GM23248 (cell line): Measurements from ENCODE around the gene IVL. TPM values are rescaled to one million over a fixed set of nuclear protein-coding genes. Genes with fewer than 3 reads are reported as not detected.

Source experiments
- DNase-seq: peaks from one replicate; pipeline ENCODE4 v3.0.0-alpha.2; 2015
- H2AFZ ChIP-seq: fragments of 200-600 bp; sonication (generic); 2 replicates; pipeline ENCODE4 v1.6.1; 2016; ENCODE audit warnings: antibody characterized with exemption
- H3F3A ChIP-seq: fragments of 200-600 bp; sonication (generic); 2 replicates; pipeline ENCODE4 v1.6.1; 2016; ENCODE audit warnings: mild to moderate bottlenecking, antibody characterized with exemption, mixed run types; ENCODE audit not compliant: insufficient read depth
- H3K27ac ChIP-seq: fragments of 200-600 bp; sonication (generic); 2 replicates; pipeline ENCODE4 v1.5.1; 2016; ENCODE audit warnings: mild to moderate bottlenecking
- H3K27me3 ChIP-seq: fragments of 200-600 bp; sonication (generic); replicated peaks from 2 replicates; pipeline ENCODE4 v1.6.1; 2016; ENCODE audit warnings: mild to moderate bottlenecking; ENCODE audit not compliant: insufficient read depth
- H3K36me3 ChIP-seq: fragments of 200-600 bp; sonication (generic); 2 replicates; pipeline ENCODE4 v1.6.1; 2016; ENCODE audit warnings: low read depth, mild to moderate bottlenecking
- H3K4me1 ChIP-seq: fragments of 200-600 bp; sonication (generic); 2 replicates; pipeline ENCODE4 v1.6.1; 2016; ENCODE audit warnings: mild to moderate bottlenecking; ENCODE audit not compliant: insufficient read depth
- H3K4me2 ChIP-seq: fragments of 200-600 bp; sonication (generic); one replicate; pipeline ENCODE4 v1.6.1; 2016; ENCODE audit warnings: mild to moderate bottlenecking; ENCODE audit not compliant: unreplicated experiment
- H3K4me3 ChIP-seq: fragments of 200-600 bp; sonication (generic); 2 replicates; pipeline ENCODE4 v1.5.1; 2016; ENCODE audit warnings: mild to moderate bottlenecking
- H3K79me2 ChIP-seq: fragments of 200-600 bp; sonication (generic); 2 replicates; pipeline ENCODE4 v1.6.1; 2016; ENCODE audit warnings: mild to moderate bottlenecking; ENCODE audit not compliant: insufficient read depth
- H3K9ac ChIP-seq: fragments of 200-600 bp; sonication (generic); 2 replicates; pipeline ENCODE4 v1.6.1; 2016; ENCODE audit warnings: mild to moderate bottlenecking
- H3K9me2 ChIP-seq: fragments of 200-600 bp; sonication (generic); 2 replicates; pipeline ENCODE4 v1.6.1; 2016; ENCODE audit warnings: mixed run types, mild to moderate bottlenecking, moderate library complexity; ENCODE audit not compliant: insufficient read depth
- H3K9me3 ChIP-seq: fragments of 200-600 bp; sonication (generic); one replicate; pipeline ENCODE4 v1.6.1; 2017; ENCODE audit warnings: low read depth
- H4K20me1 ChIP-seq: fragments of 200-600 bp; sonication (generic); 2 replicates; pipeline ENCODE4 v1.6.0; 2016; ENCODE audit not compliant: insufficient read depth
- EZH2 ChIP-seq: fragments of 200-600 bp; sonication (generic); IDR thresholded peaks from 2 replicates; pipeline ENCODE4 v1.6.1; 2018; ENCODE audit warnings: antibody characterized with exemption, mild to moderate bottlenecking; ENCODE audit not compliant: insufficient read depth, poor library complexity, severe bottlenecking
- EZH2phosphoT487 ChIP-seq: fragments of 200-600 bp; sonication (generic); IDR thresholded peaks from 2 replicates; pipeline ENCODE4 v1.6.1; 2018; ENCODE audit warnings: antibody characterized with exemption, moderate library complexity, mild to moderate bottlenecking, low read depth; ENCODE audit not compliant: insufficient read depth
- WGBS, 2 experiments: methylation state at CpG; one replicate each; pipeline ENCODE4 v1.1.6; 2015 to 2017; ENCODE audit warnings: low lambda C conversion rate in 2 of 2, low coverage in 1 of 2; ENCODE audit errors: missing lambda C conversion rate in 2 of 2; 5-methylcytosine and 5-hydroxymethylcytosine counted together
- in situ Hi-C: fragments of 300-500 bp; cut with MboI; formaldehyde crosslinking; loops from 2 replicates; pipeline ENCODE4 v1.15.0; 2020
- polyA plus RNA-seq: library from polyadenylated mRNA; unstranded; fragments of >200 nt; fragmentation: Nextera tagmentation; extraction: Ambion mirVana; gene quantifications from 2 replicates; pipeline ENCODE4 v1.2.1, GENCODE V29; 2016
- total RNA-seq: library from RNA; depleted of rRNA; stranded (reverse); fragments of >200 nt; shearing (Covaris generic); gene quantifications from 2 replicates; pipeline ENCODE4 v1.2.3, GENCODE V29; 2014

The IVL gene
- total and polyA plus RNA-seq, 2 experiments from 2014 or later = 0.68 to 0.76 TPM

- H4K20me1 ChIP-seq = no peaks in the 10 kb centered on the region
- no peak for DNase-seq
- H3K4me3 ChIP-seq = no peak overlapping the region
- no peak overlapping the region for H3K27ac ChIP-seq
- no peaks in the 10 kb centered on the region for H3K36me3 ChIP-seq
- no peak for TF ChIP-seq EZH2phosphoT487
- no peak for TF ChIP-seq EZH2
- H3K9me2 ChIP-seq = no peaks in the 10 kb centered on the region
- H3K4me1 ChIP-seq = no peaks in the 10 kb centered on the region
- in situ Hi-C loops = no loop called here
- no peaks in the 10 kb centered on the region for H3K9me3 ChIP-seq
- 3% methylated on average over 2 of the region's 2 CpGs for WGBS, 2 experiments
- H3K9ac ChIP-seq = no peak overlapping the region
- peaks cover 10% of the 10 kb centered on the region for H3K27me3 ChIP-seq
- H2AFZ ChIP-seq = no peak overlapping the region
- no peak overlapping the region for H3K4me2 ChIP-seq
- no peaks in the 10 kb centered on the region for H3K79me2 ChIP-seq
- H3F3A ChIP-seq = no peaks in the 10 kb centered on the region
These were observed 24.9 kb downstream of the IVL start for GRCh38 chr1:152933196-152933595.

- no peaks in the 10 kb centered on the region for H3F3A ChIP-seq
- no peaks in the 10 kb centered on the region for H4K20me1 ChIP-seq
- no peak for TF ChIP-seq EZH2phosphoT487
- no peak for TF ChIP-seq EZH2
- no peak overlapping the region for H3K27ac ChIP-seq
- in situ Hi-C loops = no loop called here
- no peaks in the 10 kb centered on the region for H3K4me1 ChIP-seq
- no peak overlapping the region for H3K4me2 ChIP-seq
- H3K9ac ChIP-seq = no peak overlapping the region
- no peak for DNase-seq
- WGBS, 2 experiments = 19 to 27% methylated on average over 1 of the region's 1 CpG
- no peaks in the 10 kb centered on the region for H3K9me2 ChIP-seq
- no peak overlapping the region for H3K4me3 ChIP-seq
- H3K27me3 ChIP-seq = no peaks in the 10 kb centered on the region
- H3K79me2 ChIP-seq = no peaks in the 10 kb centered on the region
- no peak overlapping the region for H2AFZ ChIP-seq
- no peaks in the 10 kb centered on the region for H3K36me3 ChIP-seq
- H3K9me3 ChIP-seq = no peaks in the 10 kb centered on the region
These were observed 32.3 kb downstream of the IVL start for GRCh38 chr1:152940614-152941013.

GRCh38 chr1:152941037-152941711 lies 32.8 kb downstream of the IVL start:
- no peak overlapping the region for H3K4me3 ChIP-seq
- TF ChIP-seq EZH2 (no peak), EZH2phosphoT487 (no peak)
- no peaks in the 10 kb centered on the region for H3F3A ChIP-seq
- no peaks in the 10 kb centered on the region for H3K27me3 ChIP-seq
- no peaks in the 10 kb centered on the region for H3K4me1 ChIP-seq
- no peak overlapping the region for H2AFZ ChIP-seq
- H3K9ac ChIP-seq = no peak overlapping the region
- no peaks in the 10 kb centered on the region for H3K79me2 ChIP-seq
- H4K20me1 ChIP-seq = no peaks in the 10 kb centered on the region
- in situ Hi-C loops = no loop called here
- H3K4me2 ChIP-seq = no peak overlapping the region
- DNase-seq = no peak
- H3K27ac ChIP-seq = no peak overlapping the region
- WGBS, 2 experiments = 23 to 35% methylated on average over 8 of the region's 8 CpGs
- no peaks in the 10 kb centered on the region for H3K9me3 ChIP-seq
- no peaks in the 10 kb centered on the region for H3K9me2 ChIP-seq
- H3K36me3 ChIP-seq = no peaks in the 10 kb centered on the region

- H3K4me2 ChIP-seq = no peak overlapping the region
- no peaks in the 10 kb centered on the region for H3K9me3 ChIP-seq
- no peaks in the 10 kb centered on the region for H3K79me2 ChIP-seq
- DNase-seq = no peak
- H3K4me3 ChIP-seq = no peak overlapping the region
- TF ChIP-seq EZH2phosphoT487 (no peak), EZH2 (no peak)
- H3K9ac ChIP-seq = no peak overlapping the region
- no peaks in the 10 kb centered on the region for H3K9me2 ChIP-seq
- 0 out of 2 replicates have a peak, but pooled peaks cover under 1% of the 10 kb centered on the region for H3K27me3 ChIP-seq
- H3K36me3 ChIP-seq = no peaks in the 10 kb centered on the region
- no peaks in the 10 kb centered on the region for H3F3A ChIP-seq
- H3K27ac ChIP-seq = no peak overlapping the region
- WGBS, 2 experiments = 32 to 37% methylated on average over 2 of the region's 2 CpGs
- no peak overlapping the region for H2AFZ ChIP-seq
- in situ Hi-C loops = no loop called here
- H3K4me1 ChIP-seq = no peaks in the 10 kb centered on the region
- no peaks in the 10 kb centered on the region for H4K20me1 ChIP-seq
These were observed 33.8 kb downstream of the IVL start for GRCh38 chr1:152942161-152942560.
